SKM-1 (cell line): ENCODE measurements around the gene LRRC61.
"Not testable (repeated sequence)": the region's sequence is repeated elsewhere in the genome, so short reads cannot be mapped to it uniquely, and the experiment has no call there.

Experiments
- DNase-seq: peaks from one replicate; lab custom pipeline; 2025; ENCODE audit not compliant: unreplicated experiment; lab: John Stamatoyannopoulos, UW

The LRRC61 gene

DNA sequence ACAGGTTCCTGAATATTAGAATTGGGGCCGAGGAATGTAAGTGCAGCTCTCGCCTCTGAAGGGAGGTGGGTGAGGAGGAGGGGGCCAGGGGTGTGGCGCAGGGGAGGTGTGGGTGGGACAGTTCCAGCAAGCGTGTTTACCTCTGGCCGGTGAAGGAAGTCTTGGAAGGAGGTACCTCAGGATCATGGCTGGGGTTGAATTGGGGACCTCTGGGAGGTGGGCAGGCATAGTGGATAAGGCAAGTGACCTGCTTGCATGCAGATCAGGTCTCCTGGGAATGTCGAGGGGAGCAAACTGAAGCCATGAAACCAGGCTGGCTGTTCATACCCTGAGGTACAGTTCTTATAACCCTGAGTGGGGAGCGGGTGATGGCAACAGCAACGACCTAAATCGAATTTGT, 57.9 kb downstream of the LRRC61 start:
- no peak for DNase-seq

DNA sequence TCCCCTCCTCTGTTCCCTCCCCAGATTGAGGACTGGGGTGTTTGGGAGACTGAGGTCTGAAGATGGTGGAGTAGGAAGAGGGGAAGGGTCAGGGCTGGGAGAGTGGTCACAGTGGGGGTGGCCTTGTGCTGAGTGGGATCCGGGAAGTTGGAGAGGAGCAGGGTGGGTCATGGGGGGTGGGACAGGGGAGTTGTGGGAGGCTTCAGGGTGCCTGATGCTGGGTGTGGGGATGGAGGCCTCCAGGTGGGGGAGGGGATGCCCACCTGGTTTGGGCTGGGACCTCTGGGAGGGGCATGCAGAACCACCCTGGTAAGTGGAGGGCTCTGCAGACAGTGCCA, 58.6 kb downstream of the LRRC61 start:
- DNase-seq, result no peak

DNA sequence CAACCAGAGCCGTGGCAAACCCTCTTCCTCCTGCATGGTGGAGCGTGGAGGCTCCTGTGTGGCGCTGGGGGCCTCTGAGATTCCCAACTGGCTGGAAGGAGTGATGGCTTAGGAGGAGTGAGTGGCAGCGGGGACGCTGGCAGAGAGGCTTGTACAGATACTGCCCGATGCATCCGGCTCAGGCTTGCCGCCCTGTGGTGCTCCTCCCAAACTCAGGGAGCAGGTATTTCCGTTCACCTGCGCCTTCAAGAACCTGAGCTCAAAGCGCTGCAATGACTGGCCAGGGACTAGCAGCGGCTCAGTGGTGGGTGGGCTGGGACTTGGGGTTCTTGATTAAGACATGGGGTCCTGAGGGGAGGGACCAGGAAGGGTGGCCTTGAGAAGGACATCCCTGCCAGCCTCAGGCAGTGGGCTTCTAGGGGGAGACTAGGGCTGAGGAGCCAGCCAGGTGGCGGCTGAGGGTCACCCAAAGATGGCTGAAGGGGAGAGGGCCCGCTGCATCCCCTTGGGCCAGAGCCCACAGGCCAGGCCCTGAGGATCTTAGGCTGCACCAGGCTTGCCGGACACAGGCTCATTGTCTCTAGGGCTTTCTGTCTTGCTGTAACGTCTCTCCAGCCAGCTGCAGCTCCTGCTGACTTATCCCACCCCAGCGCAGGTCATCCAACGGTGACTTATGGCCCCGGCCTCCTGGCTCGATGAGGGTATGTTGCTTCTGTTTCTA, 59.1 kb downstream of the LRRC61 start:
- no peak for DNase-seq

DNA sequence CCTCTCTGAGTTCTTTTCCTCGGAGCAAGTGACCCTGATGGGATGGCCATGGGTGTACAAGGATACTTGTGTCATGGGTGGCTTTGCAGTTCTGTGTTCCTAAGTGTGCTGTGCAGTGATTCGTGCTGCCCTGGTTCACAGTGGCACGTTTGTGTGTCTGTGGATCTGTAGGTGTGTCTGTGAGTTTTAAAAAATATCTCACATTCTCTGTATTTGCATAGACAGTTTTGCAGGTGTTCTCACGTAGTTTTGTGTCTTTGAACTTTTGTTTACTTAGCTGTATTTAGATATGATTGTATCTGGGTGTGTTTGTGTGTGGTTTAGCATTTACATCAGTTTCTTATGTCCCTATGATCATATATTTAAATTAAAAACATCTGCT, 59.7 kb downstream of the LRRC61 start:
- DNase-seq, result no peak

DNA sequence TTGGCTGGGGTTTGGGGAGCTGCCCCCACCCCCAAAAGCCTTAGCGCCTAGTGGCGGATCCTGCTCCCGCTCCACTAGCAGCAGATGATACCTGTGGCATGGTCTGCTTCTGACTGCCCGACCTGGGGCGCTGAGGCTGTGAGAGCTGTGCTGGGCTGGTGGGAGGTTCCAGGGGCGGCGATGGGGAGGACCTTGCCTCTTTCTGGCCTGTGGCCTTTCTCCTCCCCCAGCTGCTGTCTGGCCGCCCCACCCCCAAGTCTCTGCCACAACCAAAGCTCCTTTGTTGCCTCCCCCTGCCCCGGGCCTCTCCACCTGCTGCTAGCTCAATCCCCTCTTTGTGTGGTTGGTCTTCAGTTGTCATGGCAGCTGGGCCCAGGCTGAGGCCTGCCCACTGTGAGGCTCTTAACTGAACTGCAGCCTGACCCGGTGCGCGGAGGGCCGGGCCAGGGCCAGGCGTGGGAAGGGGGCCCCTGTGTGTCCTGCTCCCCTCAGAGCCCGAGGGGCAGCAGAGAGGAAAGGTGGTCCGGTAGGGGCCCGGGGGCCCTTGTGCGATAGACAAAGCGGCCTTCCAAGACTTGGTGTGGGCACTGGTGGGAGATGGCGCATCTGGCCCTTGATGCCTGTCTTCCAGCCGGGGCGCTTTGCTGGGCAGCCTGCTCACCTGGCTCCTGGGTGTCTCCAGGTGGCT, 60.7 kb downstream of the LRRC61 start:
- no peak for DNase-seq

DNA sequence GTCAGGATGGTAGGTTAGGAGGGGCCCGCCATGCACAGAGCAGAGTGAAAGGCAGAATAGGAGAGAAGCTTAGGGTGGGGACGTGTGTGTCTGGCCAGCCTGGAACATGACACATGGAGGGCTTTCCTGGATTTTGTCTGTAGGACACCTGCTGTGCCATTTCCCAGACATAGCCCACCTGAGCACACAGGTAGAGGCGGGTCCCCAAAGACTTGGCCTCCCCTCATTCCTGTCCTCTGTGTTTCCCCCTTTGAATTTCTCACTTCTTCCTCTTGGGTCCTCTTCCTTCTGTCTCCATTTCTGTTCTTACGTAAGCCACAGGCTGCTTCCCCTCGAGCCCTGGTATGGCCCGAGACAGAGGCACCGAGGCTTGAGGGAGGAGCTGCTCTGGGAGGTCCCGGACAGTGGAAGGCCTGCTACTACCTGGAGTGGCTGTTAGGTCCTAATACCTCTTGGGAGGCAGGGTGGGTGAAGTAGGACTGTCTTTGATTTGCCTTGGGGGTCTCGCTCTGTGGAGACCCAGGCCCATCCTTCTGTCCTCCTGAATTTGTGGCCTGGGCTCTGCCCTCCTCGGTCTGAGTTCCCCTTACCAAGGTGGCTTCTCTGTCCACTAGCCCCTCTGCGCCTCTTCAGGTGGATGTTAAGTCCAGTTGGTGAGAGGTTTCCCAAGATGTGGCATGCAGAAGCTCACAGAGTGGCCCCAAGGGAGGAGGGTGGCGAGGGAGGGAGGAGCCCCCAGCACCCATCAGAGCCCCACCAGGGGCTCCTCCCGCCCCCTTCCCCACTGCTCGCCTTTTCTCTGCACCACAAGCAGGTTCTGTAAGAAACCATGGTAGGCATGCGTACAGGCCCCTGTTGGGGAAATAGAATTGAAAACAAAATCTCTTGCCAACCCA, 61.5 kb downstream of the LRRC61 start:
- peak; percentile 41 for DNase-seq

DNA sequence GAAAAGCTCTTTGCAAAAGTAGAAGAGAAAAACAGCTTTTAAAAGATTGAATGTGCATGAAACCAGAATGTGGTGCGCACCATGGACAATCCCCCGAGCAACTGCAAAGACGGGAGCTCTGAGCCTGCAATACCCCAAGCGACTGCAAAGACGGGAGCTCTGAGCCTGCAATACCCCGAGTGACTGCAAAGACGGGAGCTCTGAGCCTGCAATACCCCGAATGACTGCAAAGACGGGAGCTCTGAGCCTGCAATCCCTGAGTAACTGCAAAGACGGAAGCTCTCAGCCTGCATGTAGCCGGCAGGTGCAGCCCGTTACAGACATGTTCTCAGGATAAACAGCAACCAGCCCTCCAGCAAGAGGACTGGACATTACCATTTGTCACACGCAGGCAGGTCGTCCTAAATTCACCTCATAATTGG, 62.2 kb downstream of the LRRC61 start:
- DNase-seq, result no peak

DNA sequence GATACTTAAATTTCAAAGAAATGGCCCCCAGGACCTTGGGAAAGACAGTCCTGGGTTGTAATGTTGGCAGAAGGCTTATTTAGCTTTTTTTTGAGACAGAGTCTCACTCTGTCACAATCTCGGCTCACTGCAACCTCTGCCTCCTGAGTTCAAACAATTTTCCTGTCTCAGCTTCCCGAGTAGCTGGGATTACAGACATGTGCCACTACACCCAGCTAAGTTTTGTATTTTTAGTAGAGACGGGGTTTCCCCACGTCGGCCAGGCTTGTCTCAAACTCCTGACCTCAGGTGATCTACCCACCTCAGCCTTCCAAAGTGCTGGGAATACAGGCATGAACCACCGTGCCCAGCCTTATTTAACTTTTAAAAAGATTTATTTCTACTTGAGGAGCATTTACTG, 62.7 kb downstream of the LRRC61 start:
- not testable (repeated sequence) for DNase-seq
